PC-3 (cell line): ENCODE data around the gene KLHL12. TPM values are rescaled to one million over a fixed set of nuclear protein-coding genes. Genes with fewer than 3 reads are reported as not detected.

Experiments
- ATAC-seq: fragments of 200-7000 bp; cut with Tn5 transposase; 2 replicates; pipeline ENCODE4 v1.9.1; 2020; ENCODE audit warnings: mild to moderate bottlenecking, moderate library complexity
- BruUV-seq: library from RNA; stranded (reverse); fragments of 400-500 nt; replicated peaks from 2 replicates; lab custom pipeline; 2021; lab: Mats Ljungman, UMichigan
- CTCF ChIA-PET: fragments of 300-600 bp; sonication (Branson Sonifier 250); formaldehyde crosslinking; loops from one replicate; lab custom pipeline; 2022; ENCODE audit warnings: antibody characterized with exemption; lab: Charles Lee
- POLR2A ChIA-PET: fragments of 300-600 bp; sonication (Branson Sonifier 250); formaldehyde crosslinking; loops from one replicate; lab custom pipeline; 2022; ENCODE audit warnings: antibody characterized with exemption; ENCODE audit not compliant: unreplicated experiment; lab: Charles Lee
- DNase-seq: peaks from one replicate; pipeline ENCODE4 v3.0.0-alpha.2; 2015
- H2AFZ ChIP-seq: fragments of 300-600 bp; sonication (generic); 2 replicates; pipeline ENCODE4 v1.6.0; 2016; ENCODE audit warnings: antibody characterized with exemption, low read length
- H3F3A ChIP-seq: fragments of 300-600 bp; sonication (generic); one replicate; pipeline ENCODE4 v1.6.0; 2017; ENCODE audit warnings: antibody characterized with exemption, low read length, control low read depth, mild to moderate bottlenecking; ENCODE audit not compliant: unreplicated experiment
- H3K27ac ChIP-seq: fragments of 300-600 bp; sonication (generic); 2 replicates; pipeline ENCODE4 v1.5.1; 2016; ENCODE audit warnings: mild to moderate bottlenecking, low read length
- H3K27me3 ChIP-seq: fragments of 300-600 bp; sonication (generic); 2 replicates; pipeline ENCODE4 v1.6.1; 2016; ENCODE audit warnings: low read length, mixed read lengths
- H3K36me3 ChIP-seq: fragments of 300-600 bp; sonication (generic); 2 replicates; pipeline ENCODE4 v1.6.1; 2016; ENCODE audit warnings: low read depth, mixed run types, low read length, mixed read lengths
- H3K4me1 ChIP-seq: fragments of 300-600 bp; sonication (generic); 2 replicates; pipeline ENCODE4 v1.5.1; 2016; ENCODE audit warnings: low read length; ENCODE audit not compliant: insufficient read depth
- H3K4me2 ChIP-seq: fragments of 300-600 bp; sonication (generic); 2 replicates; pipeline ENCODE4 v1.6.0; 2016; ENCODE audit warnings: low read length
- H3K4me3 ChIP-seq: fragments of 300-600 bp; sonication (generic); 2 replicates; pipeline ENCODE4 v1.5.1; 2016; ENCODE audit warnings: mild to moderate bottlenecking, low read length, mixed read lengths
- H3K79me2 ChIP-seq: fragments of 300-600 bp; sonication (generic); 2 replicates; pipeline ENCODE4 v1.6.1; 2017; ENCODE audit warnings: low read length, mixed read lengths
- H3K9ac ChIP-seq: fragments of 300-600 bp; sonication (generic); 2 replicates; pipeline ENCODE4 v1.6.0; 2016; ENCODE audit warnings: mild to moderate bottlenecking, low read length
- H3K9me2 ChIP-seq: fragments of 300-600 bp; sonication (generic); replicated peaks from 2 replicates; pipeline ENCODE4 v1.6.1; 2016; ENCODE audit warnings: mixed run types, low read length, mixed read lengths
- H3K9me3 ChIP-seq: fragments of 300-600 bp; sonication (generic); 2 replicates; pipeline ENCODE4 v1.6.1; 2016; ENCODE audit warnings: low read length, mixed read lengths
- H4K20me1 ChIP-seq: fragments of 300-600 bp; sonication (generic); 2 replicates; pipeline ENCODE4 v1.6.1; 2016; ENCODE audit warnings: low read length, mixed read lengths
- CTCF ChIP-seq: fragments of 300-600 bp; sonication (generic); conservative IDR thresholded peaks from 2 replicates; pipeline ENCODE4 v1.5.1; 2017; ENCODE audit warnings: antibody characterized with exemption, low read depth, mild to moderate bottlenecking, low read length
- EZH2 ChIP-seq: fragments of 300-600 bp; sonication (generic); IDR thresholded peaks from one replicate; pipeline ENCODE4 v1.6.1; 2017; ENCODE audit warnings: antibody characterized with exemption, mild to moderate bottlenecking, low read length; ENCODE audit not compliant: unreplicated experiment
- EZH2phosphoT487 ChIP-seq: fragments of 300-600 bp; sonication (generic); IDR thresholded peaks from 2 replicates; pipeline ENCODE4 v1.6.1; 2018; ENCODE audit warnings: mild to moderate bottlenecking, antibody characterized with exemption, low read length, borderline replicate concordance
- intact Hi-C: fragments of 100-400 bp; cut with micrococcal nuclease; formaldehyde crosslinking; loops from 2 replicates; pipeline ENCODE4 v1.9.0; 2023
- total RNA-seq: library from RNA; depleted of rRNA; stranded (reverse); fragments of >200 nt; gene quantifications from 2 replicates; pipeline ENCODE4 v1.2.3, GENCODE V29; 2014

Gene KLHL12
- total RNA-seq, 1 experiment from 2014 or later: 25.2 TPM

GRCh38 chr1:202854787-202855186 is 72.2 kb downstream of the KLHL12 start:
- Histone ChIP-seq H3K4me1 (no peaks in the 10 kb centered on the region), H3K27me3 (no peaks in the 10 kb centered on the region), H3K36me3 (peaks cover 5% of the 10 kb centered on the region; the same call in 1 of the 2 replicates), H3F3A (no peaks in the 10 kb centered on the region), H3K79me2 (0 out of 2 replicates have a peak, but pooled peaks cover 2% of the 10 kb centered on the region), H3K4me2 (no peak overlapping the region), H3K27ac (no peak overlapping the region), H3K9me2 (no peaks in the 10 kb centered on the region), H4K20me1 (no peaks in the 10 kb centered on the region), H3K9ac (no peak overlapping the region), H3K9me3 (no peaks in the 10 kb centered on the region), H2AFZ (no peak overlapping the region), H3K4me3 (no peak overlapping the region)
- ChIA-PET CTCF (no interaction called here), POLR2A (no interaction called here)
- intact Hi-C loops: loop anchor here (5.0 kb wide), 2 partner anchors 82 to 102 kb away; no protein-coding TSS in a partner anchor
- DNase-seq: no peak
- no TSS peak for BruUV-seq
- ATAC-seq: no peak
- TF ChIP-seq EZH2phosphoT487: no peak
- no peak for TF ChIP-seq EZH2
- TF ChIP-seq CTCF: no peak

GRCh38 chr1:202852163-202852904 is 74.7 kb downstream of the KLHL12 start:
- no peaks in the 10 kb centered on the region for H4K20me1 ChIP-seq
- H3F3A ChIP-seq: no peaks in the 10 kb centered on the region
- no peaks in the 10 kb centered on the region for H3K9me3 ChIP-seq
- H3K9ac ChIP-seq: no peak overlapping the region
- no peak overlapping the region for H3K27ac ChIP-seq
- peaks cover 2% of the 10 kb centered on the region; the same call in 1 of the 2 replicates for H3K36me3 ChIP-seq
- no peaks in the 10 kb centered on the region for H3K27me3 ChIP-seq
- CTCF ChIA-PET: interaction anchor here (0.5 to 1.0 kb wide), 2 partner anchors 90 to 106 kb away, joined by 3 to 4 read pairs; no protein-coding TSS in a partner anchor
- DNase-seq (peak; percentile 70), ATAC-seq (peak; percentile 93)
- BruUV-seq: no TSS peak
- intact Hi-C loops: loop anchor here (2.0 to 5.0 kb wide), 3 partner anchors 42 to 100 kb away; partner anchors contain the start of gene PCAT6
- TF ChIP-seq CTCF (peak; percentile 87), EZH2 (no peak), EZH2phosphoT487 (no peak)
- no peaks in the 10 kb centered on the region for H3K79me2 ChIP-seq
- H3K4me2 ChIP-seq: no peak overlapping the region
- no peaks in the 10 kb centered on the region for H3K4me1 ChIP-seq
- no peak overlapping the region for H3K4me3 ChIP-seq
- H3K9me2 ChIP-seq: no peaks in the 10 kb centered on the region
- POLR2A ChIA-PET: no interaction called here
- H2AFZ ChIP-seq: peak overlapping the region; percentile 83
